HG03575 (cell line): ENCODE results near the gene BBS4.
"Not testable (repeated sequence)": the region's sequence is repeated elsewhere in the genome, so short reads cannot be mapped to it uniquely, and the experiment has no call there.

ENCODE experiments used
- ATAC-seq: cut with Tn5 transposase; IDR thresholded peaks from one replicate; pipeline ENCODE4 v1.9.1; 2021; ENCODE audit not compliant: unreplicated experiment, insufficient number of reproducible peaks, low FRiP score; ENCODE audit errors: extremely low read depth

Gene BBS4

GRCh38 chr15:72685925-72686794 is at the start of gene BBS4, which contains the start of gene HIGD2B:
TSS of gene BBS4 (plus strand) at chr15:72686207. CDS start at chr15:72686228, 21 bp downstream.
TSS of gene HIGD2B (minus strand) at chr15:72686182. CDS start at chr15:72676374, 9,808 bp downstream.
- peak; percentile 43 for ATAC-seq

GRCh38 chr15:72636519-72637282 is 49.3 kb upstream of the BBS4 start:
- not testable (repeated sequence) for ATAC-seq

GRCh38 chr15:72639759-72640483 is 46.1 kb upstream of the BBS4 start:
- ATAC-seq, result not testable (repeated sequence)

GRCh38 chr15:72642271-72642670 is 43.7 kb upstream of the BBS4 start:
- ATAC-seq, result not testable (repeated sequence)

GRCh38 chr15:72648631-72649253 is 37.3 kb upstream of the BBS4 start:
- ATAC-seq, result not testable (repeated sequence)

- ATAC-seq, result not testable (repeated sequence)
These were observed 31.6 kb upstream of the BBS4 start, which contains the start of gene GOLGA6B for GRCh38 chr15:72654397-72654796. TSS of gene GOLGA6B (plus strand) at chr15:72654697. CDS start at chr15:72654738, 41 bp downstream.

GRCh38 chr15:72656014-72656413 is 30.0 kb upstream of the BBS4 start:
- ATAC-seq, result not testable (repeated sequence)

GRCh38 chr15:72661081-72661480 is 24.9 kb upstream of the BBS4 start:
- ATAC-seq, result not testable (repeated sequence)

- ATAC-seq, result not testable (repeated sequence)
These were observed 22.1 kb upstream of the BBS4 start for GRCh38 chr15:72663931-72664330.

GRCh38 chr15:72665706-72666105 is 20.3 kb upstream of the BBS4 start:
- not testable (repeated sequence) for ATAC-seq

- ATAC-seq, result not testable (repeated sequence)
These were observed 16.2 kb upstream of the BBS4 start for GRCh38 chr15:72669803-72670202.

- peak; percentile 49 for ATAC-seq
These were observed 15.2 kb upstream of the BBS4 start for GRCh38 chr15:72670656-72671352.

- ATAC-seq, result no peak
These were observed 14.5 kb upstream of the BBS4 start for GRCh38 chr15:72671525-72671924.

GRCh38 chr15:72676838-72677237 is 9.2 kb upstream of the BBS4 start:
- no peak for ATAC-seq

GRCh38 chr15:72680931-72681330 is 5.1 kb upstream of the BBS4 start:
- no peak for ATAC-seq

GRCh38 chr15:72682772-72683171 is 3.2 kb upstream of the BBS4 start:
- ATAC-seq, result no peak

- ATAC-seq, result no peak
These were observed 594 bp upstream of the BBS4 start for GRCh38 chr15:72685301-72685924.

GRCh38 chr15:72688697-72689096 is 2.7 kb downstream of the BBS4 start:
- no peak for ATAC-seq
